ENCODE data around the gene SIMC1.

The SIMC1 gene

GRCh38 chr5:176365351-176366231 is 127.4 kb downstream of the SIMC1 start, which contains the start of gene ARL10:
Gene ARL10 (plus strand): TSS chr5:176365487. CDS start chr5:176365564, 77 bp downstream.
- DNase-seq = peak; percentile 37

GRCh38 chr5:176366232-176366894 is 128.1 kb downstream of the SIMC1 start:
- DNase-seq = no peak

- DNase-seq = no peak
Observed at GRCh38 chr5:176368726-176369125, 130.5 kb downstream of the SIMC1 start.

- no peak for DNase-seq
Observed at GRCh38 chr5:176369934-176370711, 131.9 kb downstream of the SIMC1 start.

- DNase-seq = no peak
Observed at GRCh38 chr5:176371621-176372539, 133.7 kb downstream of the SIMC1 start.

GRCh38 chr5:176373100-176373818 is 135.0 kb downstream of the SIMC1 start:
- no peak for DNase-seq

GRCh38 chr5:176379881-176380280 is 141.7 kb downstream of the SIMC1 start:
- no peak for DNase-seq

- no peak for DNase-seq
Observed at GRCh38 chr5:176381423-176381822, 143.2 kb downstream of the SIMC1 start.

GRCh38 chr5:176381979-176382378 is 143.8 kb downstream of the SIMC1 start:
- no peak for DNase-seq

- DNase-seq = no peak
Observed at GRCh38 chr5:176382721-176383120, 144.5 kb downstream of the SIMC1 start.

- no peak for DNase-seq
Observed at GRCh38 chr5:176383248-176383905, 145.2 kb downstream of the SIMC1 start.

GRCh38 chr5:176383961-176384360 is 145.7 kb downstream of the SIMC1 start:
- no peak for DNase-seq

GRCh38 chr5:176384366-176384930 is 146.2 kb downstream of the SIMC1 start:
- DNase-seq = no peak

GRCh38 chr5:176384991-176385390 is 146.8 kb downstream of the SIMC1 start:
- DNase-seq = no peak

- no peak for DNase-seq
Observed at GRCh38 chr5:176386491-176386890, 148.3 kb downstream of the SIMC1 start.

GRCh38 chr5:176387384-176387925 is 149.2 kb downstream of the SIMC1 start:
- no peak for DNase-seq

GRCh38 chr5:176388003-176388443 is 149.8 kb downstream of the SIMC1 start:
- DNase-seq = no peak

- DNase-seq = peak; percentile 97
Observed at GRCh38 chr5:176388444-176389134, 150.4 kb downstream of the SIMC1 start, which contains the start of the genes HIGD2A and NOP16. Gene HIGD2A (plus strand): TSS chr5:176388751. CDS start chr5:176388820, 69 bp downstream. Gene NOP16 (minus strand): TSS chr5:176388598. CDS start chr5:176388539, 59 bp downstream.

Measured in effector CD8-positive, alpha-beta T cell (primary cell).